ENCODE data around the gene TEX19. TPM values are rescaled to one million over a fixed set of nuclear protein-coding genes. Genes with fewer than 3 reads are reported as not detected.

TEX19 gene
- total RNA-seq, 1 donor from 2014 or later = not detected

DNA sequence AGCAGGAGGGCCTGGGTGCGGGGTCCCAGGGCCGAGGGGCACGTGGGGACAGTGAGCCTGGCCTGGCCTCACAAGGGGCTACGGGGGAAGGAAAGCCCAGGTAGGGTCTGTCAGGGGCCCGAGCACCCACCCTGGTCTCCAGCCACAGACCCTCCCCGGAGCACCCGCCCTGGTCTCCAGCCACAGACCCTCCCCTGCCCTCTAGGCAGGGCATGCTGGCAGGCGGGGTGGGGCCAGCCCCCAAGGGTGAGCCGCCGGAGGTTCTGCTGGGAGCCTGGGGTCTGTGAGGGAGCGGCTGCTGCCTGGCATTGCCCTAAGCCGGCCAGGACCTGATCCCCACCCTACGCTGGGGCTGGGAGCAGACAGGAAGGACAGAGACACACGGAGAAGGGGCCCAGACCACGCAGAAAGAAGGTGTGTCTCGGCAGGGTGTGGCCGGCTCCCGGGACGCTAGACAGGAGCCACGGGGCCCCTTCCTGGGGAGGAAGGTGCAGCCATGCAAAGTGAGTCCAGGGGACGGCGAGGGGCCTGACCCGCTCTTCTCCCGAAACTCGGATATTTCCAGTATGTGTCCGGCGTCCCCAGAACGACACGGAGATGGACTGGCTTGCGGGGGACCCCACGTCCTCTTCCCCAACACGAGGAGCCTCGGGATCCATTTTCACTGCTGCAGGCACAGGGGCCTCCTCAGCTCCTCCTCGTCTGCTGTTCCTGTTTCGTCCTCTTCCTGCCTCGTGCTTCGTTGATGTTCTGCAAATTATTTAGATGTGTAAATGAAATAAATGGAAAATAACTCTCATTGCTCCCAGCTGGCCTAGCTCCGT lies 28.0 kb downstream of the TEX19 start:
- ATAC-seq = no peak
- DNase-seq (ENCODE audit: low spot score) = no peak

DNA sequence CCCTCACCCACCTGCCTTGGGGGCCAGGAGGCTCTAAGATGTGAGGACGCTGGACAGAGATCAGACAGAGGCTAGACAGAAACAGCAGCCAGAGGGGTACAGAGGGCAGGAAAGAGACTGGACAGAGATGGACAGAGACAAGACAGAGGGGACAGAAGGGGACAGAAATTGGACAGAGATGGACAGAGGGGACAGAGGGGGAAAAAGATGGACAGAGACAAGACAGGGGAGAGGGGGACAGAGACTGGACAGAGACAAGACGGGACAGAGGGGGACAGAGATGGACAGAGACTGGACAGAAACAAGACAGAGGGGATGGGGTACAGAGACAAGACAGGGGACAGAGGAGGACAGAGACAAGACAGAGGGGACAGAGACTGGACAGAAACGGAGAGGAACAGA lies 28.7 kb downstream of the TEX19 start:
- ATAC-seq (no peak), DNase-seq (ENCODE audit: low spot score) (no peak)

- DNase-seq (ENCODE audit: low spot score) (peak; percentile 78), ATAC-seq (peak; percentile 57)
Measured at GRCh38 chr17:82388223-82388921, 29.3 kb downstream of the TEX19 start.

DNA sequence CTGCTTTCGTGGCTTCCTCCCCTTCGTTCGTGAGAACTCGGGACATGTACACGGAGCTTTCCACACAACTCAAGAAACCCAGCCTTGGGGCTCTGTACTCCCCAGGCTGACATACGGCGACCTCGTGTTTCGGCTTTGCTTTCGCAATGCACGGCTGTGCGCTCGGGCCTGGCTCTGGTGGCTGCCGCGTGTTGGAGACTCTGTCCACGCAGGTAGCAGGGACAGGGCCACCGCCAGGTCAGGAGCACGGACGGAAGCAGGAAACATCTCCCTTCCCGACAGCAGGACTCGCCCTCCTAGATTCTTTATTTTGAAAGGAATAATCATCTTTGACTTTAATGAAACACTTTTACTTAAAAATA lies 29.9 kb downstream of the TEX19 start:
- ATAC-seq = peak; percentile 41

GRCh38 chr17:82389379-82389778 lies 30.3 kb downstream of the TEX19 start:
- DNase-seq (ENCODE audit: low spot score) = no peak
- no peak for ATAC-seq

More for the DNA sequence above, 29.9 kb downstream of the TEX19 start:
- DNase-seq (ENCODE audit: low spot score) = peak; percentile 71

GRCh38 chr17:82390015-82390859 lies 31.2 kb downstream of the TEX19 start:
- ATAC-seq (no peak), DNase-seq (ENCODE audit: low spot score) (no peak)

DNA sequence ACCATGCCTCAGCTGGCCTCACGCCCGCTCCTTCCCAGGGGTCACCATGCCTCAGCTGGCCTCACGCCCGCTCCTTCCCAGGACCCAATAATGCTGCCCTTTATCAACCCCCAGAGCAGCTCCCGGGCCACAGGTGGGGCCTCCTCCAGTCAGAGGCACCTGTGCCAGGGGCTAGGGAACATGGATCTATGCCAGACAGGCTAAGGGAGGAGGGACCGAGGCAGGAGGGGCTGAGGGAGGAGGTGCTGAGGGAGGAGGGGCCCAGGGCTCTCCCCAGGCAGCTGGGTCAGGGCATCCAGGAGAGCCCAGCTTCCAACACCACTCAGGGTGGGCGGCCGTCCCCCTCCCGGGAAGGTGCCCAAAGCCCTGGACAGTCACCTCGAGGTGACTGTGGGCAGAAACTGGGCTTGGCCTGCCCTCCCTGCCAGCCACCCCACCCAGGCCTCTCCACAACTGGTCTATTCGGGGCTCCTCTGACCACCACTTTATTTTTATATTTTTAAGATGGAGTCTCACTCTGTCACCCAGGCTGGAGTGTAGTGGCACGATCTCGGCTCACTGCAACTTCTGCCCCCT lies 31.9 kb downstream of the TEX19 start:
- no peak for DNase-seq (ENCODE audit: low spot score)
- no peak for ATAC-seq

DNA sequence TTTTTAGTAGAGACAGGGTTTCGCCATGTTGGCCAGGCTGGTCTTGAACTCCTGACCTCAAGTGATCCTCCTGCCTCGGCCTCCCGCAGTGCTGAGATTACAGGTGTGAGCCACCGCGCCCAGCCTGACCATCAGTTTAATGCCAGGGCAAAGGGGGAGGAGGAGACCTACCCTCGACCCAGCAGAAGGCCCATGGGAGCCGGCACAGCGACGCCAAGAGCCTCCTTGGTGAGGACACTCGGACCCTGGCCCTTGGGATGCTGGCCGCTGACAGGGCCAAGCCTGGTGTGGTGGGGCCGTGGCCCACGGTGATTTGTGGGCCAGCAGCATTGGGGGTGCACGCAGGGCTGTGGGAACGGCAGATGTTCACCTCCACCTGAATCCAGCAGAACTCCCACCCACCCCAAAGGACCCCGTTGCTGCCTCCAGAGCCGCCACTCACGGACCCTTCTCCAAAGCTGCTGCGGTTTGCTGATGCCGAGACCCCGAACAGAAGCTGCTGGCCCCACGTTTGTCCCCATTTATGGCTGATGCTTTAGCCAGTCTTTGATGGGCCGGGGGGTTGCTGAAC lies 32.5 kb downstream of the TEX19 start:
- no peak for ATAC-seq
- no peak for DNase-seq (ENCODE audit: low spot score)

DNA sequence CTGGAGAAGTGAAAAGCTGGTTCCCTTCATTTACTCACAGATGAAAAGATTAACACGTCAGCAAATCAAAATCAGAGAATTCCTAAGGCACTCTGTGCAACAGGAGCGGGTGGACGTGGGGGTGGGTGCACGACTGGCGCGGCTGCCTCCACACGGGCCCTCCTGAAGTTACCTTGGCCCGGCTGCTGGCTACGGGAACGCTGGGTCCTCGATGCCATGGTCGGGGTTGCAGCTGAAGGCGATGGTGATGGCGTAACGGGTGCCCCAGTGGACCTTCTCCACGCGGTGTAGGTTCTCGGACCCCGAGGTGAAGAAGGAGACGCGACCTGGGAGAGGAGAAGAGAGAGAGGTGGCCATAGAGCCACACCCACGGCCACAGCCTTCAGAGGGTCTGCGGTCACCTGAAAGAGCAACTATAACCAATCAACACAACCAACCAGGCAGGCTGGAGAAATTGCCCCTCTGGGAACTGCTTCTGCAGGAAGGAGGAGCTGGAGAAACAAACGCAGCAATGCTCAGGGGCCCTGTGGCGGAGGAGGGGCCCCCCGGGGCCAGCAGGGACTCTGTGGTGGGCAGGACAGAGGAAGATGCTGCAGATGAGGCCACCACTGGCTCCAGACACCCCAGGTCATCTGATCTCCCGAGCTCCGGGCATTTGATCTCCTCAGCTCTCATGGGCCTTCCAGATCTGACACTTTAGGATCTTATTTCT lies 33.3 kb downstream of the TEX19 start:
- DNase-seq (ENCODE audit: low spot score) (no peak), ATAC-seq (no peak)

DNA sequence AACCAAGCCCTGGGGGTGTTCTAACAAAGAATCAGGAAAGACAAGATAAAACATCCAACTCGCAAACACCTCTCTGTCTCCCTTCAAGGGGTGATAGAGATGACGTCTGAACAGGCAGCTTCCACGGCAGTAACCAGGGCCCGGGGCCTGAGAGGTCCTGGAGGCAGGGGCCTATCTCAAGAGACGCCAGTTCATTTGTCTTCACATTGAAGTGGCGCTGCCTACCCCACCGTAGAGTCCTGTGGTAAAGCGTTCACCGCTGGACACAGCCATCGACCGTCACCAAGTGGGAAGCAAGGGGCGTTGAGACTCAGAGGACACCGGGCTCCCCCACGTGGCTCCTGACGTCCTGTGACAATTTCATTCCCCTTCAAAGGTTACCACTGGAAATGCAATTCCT lies 33.9 kb downstream of the TEX19 start:
- no peak for ATAC-seq

DNA sequence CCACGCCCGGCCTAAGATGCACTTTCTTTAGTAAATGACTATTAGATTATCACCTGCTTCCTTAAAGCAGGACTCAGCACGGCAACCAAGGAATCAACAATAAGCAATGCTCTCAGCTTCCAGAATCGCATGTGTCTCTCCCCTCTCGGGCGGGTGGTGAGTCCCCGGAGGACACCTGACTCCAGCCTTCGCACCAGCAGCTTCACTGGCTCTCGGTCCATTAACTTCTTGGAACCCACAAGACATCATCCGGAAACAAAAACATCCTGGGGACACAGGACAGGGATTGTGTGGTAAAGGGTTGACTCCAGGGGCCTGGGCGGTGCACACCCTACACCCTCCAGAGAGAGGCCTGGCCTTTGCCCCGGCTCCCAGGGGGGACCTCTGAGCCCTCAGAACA lies 35.2 kb downstream of the TEX19 start:
- ATAC-seq (no peak), DNase-seq (ENCODE audit: low spot score) (no peak)

More for the DNA sequence above, 33.9 kb downstream of the TEX19 start:
- no peak for DNase-seq (ENCODE audit: low spot score)

- no peak for ATAC-seq
- DNase-seq (ENCODE audit: low spot score) = no peak
Measured at GRCh38 chr17:82396601-82397435, 37.8 kb downstream of the TEX19 start.

DNA sequence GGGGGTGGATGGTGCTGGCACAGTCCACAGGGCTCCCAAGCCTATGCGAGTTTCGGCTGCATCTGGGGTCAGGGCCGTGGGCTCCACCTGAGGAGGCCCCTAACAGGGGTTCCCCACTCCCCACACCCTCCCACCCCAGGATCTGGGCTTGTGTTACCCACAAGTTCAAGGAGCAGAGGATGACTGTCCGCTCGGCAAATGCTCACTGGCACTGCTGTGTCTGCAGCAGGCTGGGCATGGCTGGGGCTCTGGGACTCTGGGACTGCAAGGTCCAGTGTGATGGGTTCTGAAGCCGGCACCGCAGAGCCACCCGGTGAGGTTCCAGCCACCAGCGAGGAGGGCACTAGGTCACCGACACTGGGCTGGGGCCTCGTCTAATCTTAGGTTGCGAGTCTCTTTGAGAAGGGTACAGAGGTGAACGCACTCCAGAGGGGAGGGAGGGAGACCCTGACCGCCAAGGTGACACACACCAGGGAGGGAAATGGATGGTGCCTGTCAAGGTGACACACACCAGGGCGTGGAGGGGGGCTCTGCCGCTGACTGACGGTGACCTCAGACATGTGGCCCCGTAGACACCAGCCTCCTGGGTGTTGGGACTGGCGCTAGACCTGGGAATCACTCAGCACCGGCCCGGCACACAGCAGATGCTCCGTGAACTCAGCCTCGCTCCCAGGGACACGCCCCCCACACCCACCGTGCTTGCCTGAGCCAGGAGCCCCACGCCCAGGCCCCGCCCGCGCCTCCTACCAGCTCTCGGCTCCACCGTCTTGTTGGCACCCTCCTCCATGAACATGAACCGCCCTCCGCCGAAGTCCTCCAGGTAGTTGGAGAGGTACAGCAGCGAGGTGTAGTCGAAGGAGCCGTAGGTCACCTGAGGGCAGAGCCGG lies 38.6 kb downstream of the TEX19 start:
- no peak for ATAC-seq
- no peak for DNase-seq (ENCODE audit: low spot score)

DNA sequence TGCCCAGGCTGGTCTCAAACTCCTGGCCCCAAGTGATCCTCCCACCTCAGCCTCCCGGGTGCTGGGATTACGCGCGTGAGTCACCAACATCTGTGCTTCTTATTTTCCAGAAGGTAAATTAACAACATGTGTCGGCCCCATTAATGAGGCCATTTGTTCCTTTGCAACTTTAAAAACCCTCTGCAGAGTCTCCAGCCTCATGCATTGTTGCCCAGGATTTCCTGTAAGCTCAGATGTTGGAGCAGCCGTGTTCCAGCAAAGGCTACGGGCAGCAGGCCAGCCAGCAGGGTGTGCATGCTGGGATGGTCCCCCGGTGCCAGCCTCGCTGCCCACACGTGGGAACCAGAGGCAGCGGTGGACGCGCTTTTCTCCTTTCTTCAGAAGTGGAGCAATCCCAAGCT lies 40.0 kb downstream of the TEX19 start:
- DNase-seq (ENCODE audit: low spot score) (no peak), ATAC-seq (no peak)

- DNase-seq (ENCODE audit: low spot score) = no peak
- no peak for ATAC-seq
Measured at GRCh38 chr17:82399601-82400101, 40.6 kb downstream of the TEX19 start.

GRCh38 chr17:82400206-82400605 lies 41.2 kb downstream of the TEX19 start:
- DNase-seq (ENCODE audit: low spot score) (no peak), ATAC-seq (no peak)

- ATAC-seq (peak; percentile 47), DNase-seq (ENCODE audit: low spot score) (no peak)
Measured at GRCh38 chr17:82400830-82401229, 41.8 kb downstream of the TEX19 start.

DNA sequence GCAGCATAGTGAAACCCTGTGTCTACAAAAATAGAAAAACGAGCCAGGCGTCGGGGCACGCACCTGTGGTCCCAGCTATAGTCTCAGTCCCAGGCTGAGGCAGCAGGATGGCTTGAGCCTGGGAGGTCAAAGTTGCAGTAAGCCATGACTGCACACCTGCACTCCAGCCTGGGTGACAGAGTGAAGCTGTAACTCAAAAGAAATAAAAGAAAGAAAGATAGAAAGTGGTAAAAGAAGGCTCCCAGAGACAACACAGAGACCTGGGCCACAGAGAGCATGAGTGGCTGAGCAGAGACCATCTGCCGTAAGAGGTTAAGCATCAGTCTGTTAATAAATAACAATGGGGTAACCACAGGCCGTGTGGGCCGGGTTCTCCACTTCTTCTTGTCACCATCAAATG lies 43.8 kb downstream of the TEX19 start:
- no peak for DNase-seq (ENCODE audit: low spot score)
- ATAC-seq = peak; percentile 85
